Measurements from ENCODE around the gene WWP2. TPM values are rescaled to one million over a fixed set of nuclear protein-coding genes. Genes with fewer than 3 reads are reported as not detected.

Gene WWP2
- total RNA-seq, 1 experiment from 2014 or later: 38.8 TPM

DNA sequence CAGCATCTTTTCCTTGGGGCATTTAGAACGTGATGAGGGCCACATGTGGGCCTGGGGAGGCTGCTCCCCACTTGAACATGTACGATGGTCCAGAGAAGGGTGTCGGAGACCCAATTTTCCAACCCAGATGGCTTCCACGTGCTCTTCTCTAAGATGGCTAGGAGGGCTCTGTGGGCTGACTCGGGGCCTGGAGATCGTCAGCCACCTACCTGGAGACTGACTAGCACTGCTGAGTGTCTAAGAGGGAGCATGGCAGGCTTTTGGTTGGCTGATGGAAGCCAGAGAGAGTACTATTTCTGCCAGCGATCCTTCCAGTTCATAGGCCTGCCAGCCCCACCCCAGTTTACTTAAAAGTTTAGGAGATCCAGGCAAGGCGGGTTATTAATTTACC is 128.8 kb downstream of the WWP2 start:
- no peaks in the 10 kb centered on the region for H3K27me3 ChIP-seq (ENCODE audit: insufficient read depth, low read depth)
- no peaks in the 10 kb centered on the region for H3K4me1 ChIP-seq (replicated peaks; ENCODE audit: insufficient read depth)
- CTCF ChIA-PET: no interaction called here
- TF ChIP-seq, protein P1, sequence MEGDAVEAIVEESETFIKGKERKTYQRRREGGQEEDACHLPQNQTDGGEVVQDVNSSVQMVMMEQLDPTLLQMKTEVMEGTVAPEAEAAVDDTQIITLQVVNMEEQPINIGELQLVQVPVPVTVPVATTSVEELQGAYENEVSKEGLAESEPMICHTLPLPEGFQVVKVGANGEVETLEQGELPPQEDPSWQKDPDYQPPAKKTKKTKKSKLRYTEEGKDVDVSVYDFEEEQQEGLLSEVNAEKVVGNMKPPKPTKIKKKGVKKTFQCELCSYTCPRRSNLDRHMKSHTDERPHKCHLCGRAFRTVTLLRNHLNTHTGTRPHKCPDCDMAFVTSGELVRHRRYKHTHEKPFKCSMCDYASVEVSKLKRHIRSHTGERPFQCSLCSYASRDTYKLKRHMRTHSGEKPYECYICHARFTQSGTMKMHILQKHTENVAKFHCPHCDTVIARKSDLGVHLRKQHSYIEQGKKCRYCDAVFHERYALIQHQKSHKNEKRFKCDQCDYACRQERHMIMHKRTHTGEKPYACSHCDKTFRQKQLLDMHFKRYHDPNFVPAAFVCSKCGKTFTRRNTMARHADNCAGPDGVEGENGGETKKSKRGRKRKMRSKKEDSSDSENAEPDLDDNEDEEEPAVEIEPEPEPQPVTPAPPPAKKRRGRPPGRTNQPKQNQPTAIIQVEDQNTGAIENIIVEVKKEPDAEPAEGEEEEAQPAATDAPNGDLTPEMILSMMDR (conservative IDR thresholded peaks at IDR 0.05): no peak
- TF ChIP-seq EZH2 (IDR thresholded peaks at IDR 0.05; ENCODE audit: low read depth): no peak
- 0 out of 2 replicates have a peak, but pooled peaks cover 2% of the 10 kb centered on the region for H4K20me1 ChIP-seq (ENCODE audit: insufficient read depth)
- H3K36me3 ChIP-seq (ENCODE audit: low read depth): no peaks in the 10 kb centered on the region
- H3K9me3 ChIP-seq (ENCODE audit: insufficient read depth, low read depth): no peaks in the 10 kb centered on the region
- no TSS peak for BruUV-seq (replicated peaks)
- no peak overlapping the region for H3K27ac ChIP-seq
- intact Hi-C loops (cut with micrococcal nuclease; ENCODE audit: unreplicated experiment): no loop called here
- no peak overlapping the region for H2AFZ ChIP-seq
- H3K4me3 ChIP-seq: no peak overlapping the region
- H3F3A ChIP-seq (ENCODE audit: insufficient read depth, low read depth): no peaks in the 10 kb centered on the region
- no peak for DNase-seq
- POLR2A ChIA-PET (ENCODE audit: unreplicated experiment): interaction anchor here (0.6 kb wide), 1 partner anchor 489 kb away, joined by 3 read pairs; no protein-coding TSS in a partner anchor
- H3K9me2 ChIP-seq (ENCODE audit: insufficient read depth): no peaks in the 10 kb centered on the region
- H3K79me2 ChIP-seq (ENCODE audit: low read depth): no peaks in the 10 kb centered on the region
- no peak overlapping the region for H3K4me2 ChIP-seq

DNA sequence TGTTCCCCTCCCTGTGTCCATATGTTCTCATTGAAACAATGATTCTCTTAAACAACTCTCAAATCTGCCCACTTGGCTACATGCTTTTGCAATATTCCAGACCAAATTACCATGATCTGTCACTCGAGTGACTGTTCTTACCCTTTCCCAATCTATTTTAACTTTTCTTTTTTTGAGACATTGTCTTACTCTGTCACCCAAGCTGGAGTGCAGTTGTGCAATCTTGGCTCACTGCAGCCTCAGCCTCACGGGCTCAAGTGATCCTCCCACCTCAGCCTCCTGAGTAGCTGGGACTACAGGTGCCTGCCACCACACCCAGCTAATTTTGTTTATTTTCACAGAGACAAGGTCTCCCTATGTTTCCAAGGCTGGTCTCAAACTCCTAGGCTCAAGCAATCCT is 130.2 kb downstream of the WWP2 start:
- BruUV-seq (replicated peaks): no TSS peak
- Histone ChIP-seq H3K27me3 (ENCODE audit: insufficient read depth, low read depth) (no peaks in the 10 kb centered on the region), H3K4me2 (no peak overlapping the region), H3K36me3 (ENCODE audit: low read depth) (no peaks in the 10 kb centered on the region), H4K20me1 (ENCODE audit: insufficient read depth) (0 out of 2 replicates have a peak, but pooled peaks cover 2% of the 10 kb centered on the region), H2AFZ (no peak overlapping the region), H3K9me3 (ENCODE audit: insufficient read depth, low read depth) (no peaks in the 10 kb centered on the region), H3F3A (ENCODE audit: insufficient read depth, low read depth) (no peaks in the 10 kb centered on the region), H3K9me2 (ENCODE audit: insufficient read depth) (no peaks in the 10 kb centered on the region), H3K4me3 (no peak overlapping the region), H3K79me2 (ENCODE audit: low read depth) (no peaks in the 10 kb centered on the region), H3K27ac (no peak overlapping the region), H3K4me1 (replicated peaks; ENCODE audit: insufficient read depth) (no peaks in the 10 kb centered on the region)
- no peak for DNase-seq
- CTCF ChIA-PET: no interaction called here
- POLR2A ChIA-PET (ENCODE audit: unreplicated experiment): no interaction called here
- intact Hi-C loops (cut with micrococcal nuclease; ENCODE audit: unreplicated experiment): no loop called here
- TF ChIP-seq, protein P1 (conservative IDR thresholded peaks at IDR 0.05): no peak
- TF ChIP-seq EZH2 (IDR thresholded peaks at IDR 0.05; ENCODE audit: low read depth): no peak

DNA sequence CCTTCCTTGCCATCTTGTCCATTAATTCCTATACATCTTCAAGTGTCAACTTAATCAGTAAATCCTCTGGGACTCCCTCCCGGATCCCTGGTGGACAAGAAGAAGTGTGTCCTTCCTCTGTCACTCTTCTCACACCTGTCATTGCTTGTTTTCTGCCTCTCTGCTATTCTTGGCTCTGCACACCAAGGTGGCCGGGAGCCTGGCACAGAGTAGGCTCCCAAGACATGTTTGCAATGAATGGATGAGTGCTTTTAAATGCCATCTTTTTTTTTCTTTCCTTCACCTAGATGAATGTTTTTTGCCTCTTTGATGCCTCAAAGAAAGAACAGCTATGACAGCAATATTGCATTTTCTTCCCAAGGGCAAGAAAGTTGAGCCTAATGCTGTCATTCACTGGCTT is 131.0 kb downstream of the WWP2 start:
- no peak overlapping the region for H3K4me2 ChIP-seq
- no peak overlapping the region for H3K4me3 ChIP-seq
- no peak for TF ChIP-seq EZH2 (IDR thresholded peaks at IDR 0.05; ENCODE audit: low read depth)
- TF ChIP-seq, protein P1 (conservative IDR thresholded peaks at IDR 0.05): no peak
- ChIA-PET POLR2A (ENCODE audit: unreplicated experiment) (interaction anchor here (0.7 kb wide), 1 partner anchor 261 kb away, joined by 9 read pairs; no protein-coding TSS in a partner anchor), CTCF (interaction anchor here (0.7 kb wide), 1 partner anchor 9 kb away, joined by 3 read pairs; no protein-coding TSS in a partner anchor)
- H3F3A ChIP-seq (ENCODE audit: insufficient read depth, low read depth): no peaks in the 10 kb centered on the region
- 0 out of 2 replicates have a peak, but pooled peaks cover 2% of the 10 kb centered on the region for H4K20me1 ChIP-seq (ENCODE audit: insufficient read depth)
- H2AFZ ChIP-seq: no peak overlapping the region
- H3K9me2 ChIP-seq (ENCODE audit: insufficient read depth): no peaks in the 10 kb centered on the region; the same call in 1 of the 2 replicates
- H3K9me3 ChIP-seq (ENCODE audit: insufficient read depth, low read depth): no peaks in the 10 kb centered on the region
- H3K27me3 ChIP-seq (ENCODE audit: insufficient read depth, low read depth): no peaks in the 10 kb centered on the region
- no peak for DNase-seq
- no TSS peak for BruUV-seq (replicated peaks)
- H3K27ac ChIP-seq: no peak overlapping the region
- no peaks in the 10 kb centered on the region for H3K36me3 ChIP-seq (ENCODE audit: low read depth)
- intact Hi-C loops (cut with micrococcal nuclease; ENCODE audit: unreplicated experiment): no loop called here
- no peaks in the 10 kb centered on the region for H3K4me1 ChIP-seq (replicated peaks; ENCODE audit: insufficient read depth)
- no peaks in the 10 kb centered on the region for H3K79me2 ChIP-seq (ENCODE audit: low read depth)
